ENCODE data around the gene LRRIQ1. TPM values are rescaled to one million over a fixed set of nuclear protein-coding genes. Genes with fewer than 3 reads are reported as not detected.

The LRRIQ1 gene
- polyA plus RNA-seq, 1 donor from 2014 or later = 11.8 TPM

DNA sequence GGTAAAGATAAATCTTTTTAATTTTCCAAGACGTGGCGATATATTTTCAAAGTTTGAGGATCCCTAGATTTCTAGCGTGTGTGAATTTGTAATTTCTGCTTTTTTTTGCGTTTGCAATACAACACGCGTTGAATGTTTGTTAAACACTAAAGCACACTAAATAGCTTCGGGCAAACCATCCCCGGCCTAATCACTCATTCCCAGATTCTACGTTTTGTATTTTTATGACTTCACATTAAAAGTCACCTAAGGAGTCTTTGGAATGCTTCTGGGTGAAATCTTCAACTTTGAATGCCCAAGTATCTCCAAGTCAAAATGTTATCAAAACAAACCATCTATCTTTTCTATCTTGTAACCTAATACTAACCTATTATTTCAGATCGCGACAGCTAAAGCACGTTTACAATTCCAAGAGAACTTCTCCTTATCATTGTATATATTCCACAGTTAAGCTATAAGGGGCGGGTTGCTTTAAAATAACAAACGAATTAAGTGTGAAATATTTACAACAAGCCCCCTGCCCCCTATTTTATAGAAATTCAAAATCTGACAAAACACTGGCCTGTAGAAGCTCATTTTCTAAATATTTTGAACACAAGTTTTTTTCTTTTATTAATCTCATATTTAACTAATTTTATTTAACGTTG, 245.0 kb downstream of the LRRIQ1 start:
- H3K9me2 ChIP-seq (ENCODE audit: insufficient read depth, low read length) = no peaks in the 10 kb centered on the region
- H3K36me3 ChIP-seq (ENCODE audit: insufficient read depth, low read length) = no peaks in the 10 kb centered on the region
- peaks cover 16% of the 10 kb centered on the region for H3K9me3 ChIP-seq (ENCODE audit: low read length)
- H3K27ac ChIP-seq (ENCODE audit: low read length) = no peak overlapping the region
- H3K27me3 ChIP-seq (ENCODE audit: insufficient read depth, low read depth, low read length) = peaks cover 93% of the 10 kb centered on the region
- no peak overlapping the region for H2AFZ ChIP-seq (ENCODE audit: low read depth, low read length)
- peak overlapping the region; percentile 63 for H3K4me3 ChIP-seq (ENCODE audit: low read length)
- no peaks in the 10 kb centered on the region for H3K79me2 ChIP-seq (replicated peaks; ENCODE audit: insufficient read depth, low read length)
- no peak overlapping the region for H3K9ac ChIP-seq (ENCODE audit: low read length)
- TF ChIP-seq SMC3 (conservative IDR thresholded peaks at IDR 0.05; ENCODE audit: poor library complexity) (no peak), POLR2AphosphoS5 (IDR thresholded peaks at IDR 0.05) (peak; percentile 64)
- H4K20me1 ChIP-seq (ENCODE audit: insufficient read depth) = no peaks in the 10 kb centered on the region
- peak overlapping the region; percentile 71 for H3K4me2 ChIP-seq (ENCODE audit: low read length)
- no peaks in the 10 kb centered on the region for H3F3A ChIP-seq (ENCODE audit: insufficient read depth, low read length, poor library complexity, severe bottlenecking)

GRCh38 chr12:85281636-85282312, 245.6 kb downstream of the LRRIQ1 start:
- Histone ChIP-seq H3K36me3 (ENCODE audit: insufficient read depth, low read length) (no peaks in the 10 kb centered on the region), H3K79me2 (replicated peaks; ENCODE audit: insufficient read depth, low read length) (no peaks in the 10 kb centered on the region), H3K9ac (ENCODE audit: low read length) (no peak overlapping the region), H3K4me2 (ENCODE audit: low read length) (no peak overlapping the region), H3K27ac (ENCODE audit: low read length) (no peak overlapping the region), H3K9me2 (ENCODE audit: insufficient read depth, low read length) (no peaks in the 10 kb centered on the region), H3K9me3 (ENCODE audit: low read length) (peaks cover 16% of the 10 kb centered on the region), H3F3A (ENCODE audit: insufficient read depth, low read length, poor library complexity, severe bottlenecking) (no peaks in the 10 kb centered on the region), H3K27me3 (ENCODE audit: insufficient read depth, low read depth, low read length) (peaks cover 86% of the 10 kb centered on the region), H3K4me3 (ENCODE audit: low read length) (no peak overlapping the region), H4K20me1 (ENCODE audit: insufficient read depth) (no peaks in the 10 kb centered on the region), H2AFZ (ENCODE audit: low read depth, low read length) (no peak overlapping the region)
- TF ChIP-seq TAF1 (IDR thresholded peaks at IDR 0.05; ENCODE audit: low read depth) (no peak), EP300 (conservative IDR thresholded peaks at IDR 0.05; ENCODE audit: poor library complexity, severe bottlenecking) (no peak), MXI1 (conservative IDR thresholded peaks at IDR 0.05; ENCODE audit: poor library complexity, severe bottlenecking) (no peak), SMC3 (conservative IDR thresholded peaks at IDR 0.05; ENCODE audit: poor library complexity) (no peak), POLR2AphosphoS5 (IDR thresholded peaks at IDR 0.05) (no peak), RAD21 (conservative IDR thresholded peaks at IDR 0.05) (no peak), EZH2 (IDR thresholded peaks at IDR 0.05; ENCODE audit: borderline replicate concordance, insufficient read depth, low read length, poor library complexity, severe bottlenecking) (no peak), REST (IDR thresholded peaks at IDR 0.05; ENCODE audit: borderline replicate concordance) (no peak)

- Histone ChIP-seq H3K27me3 (ENCODE audit: insufficient read depth, low read depth, low read length) (peaks cover 68% of the 10 kb centered on the region), H3K4me2 (ENCODE audit: low read length) (no peak overlapping the region)
Measured at GRCh38 chr12:85283560-85283959, 247.4 kb downstream of the LRRIQ1 start.

More at GRCh38 chr12:85283560-85283959, 247.4 kb downstream of the LRRIQ1 start:
- Histone ChIP-seq H3K4me3 (ENCODE audit: low read length) (no peak overlapping the region), H3K9me3 (ENCODE audit: low read length) (peaks cover 1% of the 10 kb centered on the region), H3F3A (ENCODE audit: insufficient read depth, low read length, poor library complexity, severe bottlenecking) (no peaks in the 10 kb centered on the region), H3K79me2 (replicated peaks; ENCODE audit: insufficient read depth, low read length) (no peaks in the 10 kb centered on the region), H3K9ac (ENCODE audit: low read length) (no peak overlapping the region), H4K20me1 (ENCODE audit: insufficient read depth) (no peaks in the 10 kb centered on the region), H3K9me2 (ENCODE audit: insufficient read depth, low read length) (no peaks in the 10 kb centered on the region), H3K27ac (ENCODE audit: low read length) (no peak overlapping the region), H2AFZ (ENCODE audit: low read depth, low read length) (no peak overlapping the region), H3K36me3 (ENCODE audit: insufficient read depth, low read length) (no peaks in the 10 kb centered on the region)
- TF ChIP-seq CTCF (IDR thresholded peaks at IDR 0.05; ENCODE audit: poor library complexity, severe bottlenecking) (no peak), EZH2 (IDR thresholded peaks at IDR 0.05; ENCODE audit: borderline replicate concordance, insufficient read depth, low read length, poor library complexity, severe bottlenecking) (no peak), TAF1 (IDR thresholded peaks at IDR 0.05; ENCODE audit: low read depth) (no peak), POLR2AphosphoS5 (IDR thresholded peaks at IDR 0.05) (no peak), SMC3 (conservative IDR thresholded peaks at IDR 0.05; ENCODE audit: poor library complexity) (no peak), RAD21 (conservative IDR thresholded peaks at IDR 0.05) (no peak)
